ENCODE measurements around the gene PABPC3.

Gene PABPC3

DNA sequence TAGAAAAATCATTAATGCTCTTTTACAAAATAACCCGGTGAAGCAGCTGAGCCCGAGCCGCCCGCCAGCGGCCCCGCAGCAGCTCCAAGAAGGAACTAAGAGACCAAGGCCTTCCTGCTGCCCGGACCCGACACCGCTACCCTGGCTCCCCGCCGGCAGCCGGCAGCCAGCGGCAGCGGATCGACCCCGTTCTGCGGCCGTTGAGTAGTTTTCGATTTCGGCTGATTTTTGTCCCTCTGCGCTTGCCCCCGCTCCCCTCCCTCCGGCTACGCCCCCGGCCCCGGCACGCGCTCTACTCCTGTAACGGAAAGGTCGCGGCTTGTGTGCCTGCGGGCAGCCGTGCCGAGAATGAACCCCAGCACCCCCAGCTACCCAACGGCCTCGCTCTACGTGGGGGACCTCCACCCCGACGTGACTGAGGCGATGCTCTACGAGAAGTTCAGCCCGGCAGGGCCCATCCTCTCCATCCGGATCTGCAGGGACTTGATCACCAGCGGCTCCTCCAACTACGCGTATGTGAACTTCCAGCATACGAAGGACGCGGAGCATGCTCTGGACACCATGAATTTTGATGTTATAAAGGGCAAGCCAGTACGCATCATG is at the start of gene PABPC3:
TSS of gene PABPC3 (plus strand) at position 286 of the 603 bp plus-strand sequence. CDS start at position 349, 63 bp downstream.
- DNase-seq (ENCODE audit: low read depth), result no peak

- DNase-seq (ENCODE audit: low read depth), result no peak
Observed at GRCh38 chr13:25046274-25046984, 49.5 kb upstream of the PABPC3 start.

DNA sequence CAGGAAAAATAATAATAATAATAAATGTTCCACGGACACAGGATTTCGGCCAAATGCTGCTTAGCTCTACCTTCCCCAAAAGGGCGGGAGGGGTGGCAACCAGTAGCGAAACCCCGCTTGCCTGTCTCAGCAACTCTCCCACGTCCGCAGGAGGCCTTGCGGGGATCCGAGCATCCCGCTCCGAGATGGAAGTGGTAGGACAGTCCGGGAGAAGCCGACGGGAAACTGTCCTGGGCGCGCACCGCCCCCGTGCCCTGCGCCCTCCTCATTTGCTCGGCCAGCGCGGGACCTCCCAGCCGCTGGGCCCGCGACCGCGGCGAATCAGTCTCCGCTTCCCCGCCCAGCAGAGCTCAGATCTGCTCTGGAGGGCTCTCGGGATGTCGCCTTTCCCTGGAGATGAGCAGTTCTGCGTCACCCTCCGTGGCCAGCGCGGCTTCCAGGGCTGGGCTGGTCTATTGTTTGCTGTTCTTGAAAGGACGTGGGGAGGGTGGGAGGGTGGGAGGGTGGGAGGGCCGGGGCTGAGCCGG is 48.9 kb upstream of the PABPC3 start:
- no peak for DNase-seq (ENCODE audit: low read depth)

DNA sequence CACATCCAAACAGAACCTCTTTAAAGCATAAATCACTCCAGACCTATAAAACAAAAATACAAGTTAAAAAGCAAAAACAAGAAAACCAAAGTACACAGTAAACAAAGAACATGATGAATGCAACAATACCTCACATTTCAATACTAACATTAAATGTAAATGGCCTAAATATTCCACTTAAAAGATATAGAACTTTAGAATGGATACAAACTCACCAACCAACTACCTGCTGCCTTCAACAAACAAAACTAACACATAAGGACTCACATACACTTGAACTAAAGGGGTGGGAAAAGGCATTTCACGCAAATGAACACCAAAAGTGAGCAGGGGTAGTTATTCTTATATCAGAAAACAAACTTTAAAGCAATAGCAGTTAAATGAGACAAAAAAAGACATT is 44.9 kb upstream of the PABPC3 start:
- DNase-seq (ENCODE audit: low read depth), result no peak

DNA sequence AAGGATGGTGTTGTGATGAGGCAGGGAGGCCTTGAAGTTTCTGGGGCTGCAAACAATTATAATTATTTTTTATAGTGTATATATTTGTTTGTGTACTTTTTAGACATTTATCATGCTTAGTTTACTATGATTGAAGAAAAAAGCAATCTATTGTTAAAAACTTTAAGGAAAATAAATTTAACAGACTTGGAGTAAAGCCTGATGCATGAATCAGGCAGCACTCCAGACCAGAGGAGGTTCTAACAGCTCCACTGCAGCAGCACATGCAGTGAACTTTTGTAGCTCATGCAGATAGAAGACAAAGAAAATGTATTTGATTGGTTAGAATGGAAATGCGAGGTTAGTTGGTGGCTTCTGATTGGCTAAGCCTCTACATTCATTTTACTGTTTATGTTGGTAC is 36.8 kb upstream of the PABPC3 start:
- no peak for DNase-seq (ENCODE audit: low read depth)

- no peak for DNase-seq (ENCODE audit: low read depth)
Observed at GRCh38 chr13:25059958-25060357, 36.0 kb upstream of the PABPC3 start.

- no peak for DNase-seq (ENCODE audit: low read depth)
Observed at GRCh38 chr13:25062479-25062878, 33.5 kb upstream of the PABPC3 start.

DNA sequence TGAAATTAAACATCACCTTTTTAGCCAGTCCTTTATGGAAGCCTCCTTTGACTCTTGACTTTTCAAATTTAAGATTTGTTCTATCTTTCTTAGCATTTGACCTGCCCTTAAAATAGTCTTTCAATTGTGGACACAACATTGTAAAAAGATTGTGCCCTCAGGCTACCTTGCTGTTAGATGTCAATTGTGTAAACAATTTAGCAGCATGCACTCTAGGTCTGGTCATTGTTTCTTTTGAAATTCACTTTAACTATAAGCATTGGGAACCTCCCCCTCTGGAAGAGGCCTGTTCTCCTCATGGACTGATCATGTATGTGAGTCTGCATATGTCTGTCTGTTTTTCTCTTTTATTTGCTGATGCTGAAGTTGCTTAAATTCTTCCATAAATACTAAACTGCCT is 31.5 kb upstream of the PABPC3 start:
- DNase-seq (ENCODE audit: low read depth), result no peak

DNA sequence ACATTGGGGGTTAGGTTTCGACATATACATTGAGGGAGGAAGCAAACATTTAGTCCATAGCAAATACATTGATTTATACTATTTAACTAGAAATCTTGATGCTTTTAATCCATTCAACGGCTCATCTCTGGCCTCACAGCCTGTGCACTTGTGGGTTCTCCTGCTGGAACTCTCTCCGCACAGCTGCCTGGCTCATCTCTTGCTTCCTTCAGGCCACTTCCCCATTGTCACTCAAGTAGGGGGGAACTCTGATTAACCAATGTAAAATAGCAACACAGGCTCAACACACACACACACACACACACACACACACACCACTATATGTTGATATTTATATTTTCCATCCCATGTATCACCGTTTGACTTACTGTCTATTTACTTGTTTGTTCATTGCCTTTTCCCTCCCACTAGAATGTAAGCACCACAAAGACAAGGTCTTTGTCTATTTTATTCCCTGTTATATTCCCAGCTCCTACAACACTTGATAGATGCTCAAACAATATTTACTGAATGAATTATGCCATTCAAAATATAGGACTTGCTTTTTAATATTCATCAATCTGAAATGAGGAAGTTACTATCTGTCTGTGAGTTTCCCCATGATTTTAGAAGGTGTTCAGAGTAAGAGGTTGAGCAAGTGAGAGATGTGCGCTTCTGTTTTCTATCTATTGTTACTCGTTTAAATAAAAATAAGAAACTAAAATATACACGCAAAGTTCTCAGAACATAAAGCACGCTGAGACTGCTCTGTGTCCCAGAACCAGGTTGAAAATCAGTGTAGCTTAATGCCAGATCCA is 29.8 kb upstream of the PABPC3 start:
- DNase-seq (ENCODE audit: low read depth), result no peak

- DNase-seq (ENCODE audit: low read depth), result no peak
Observed at GRCh38 chr13:25067064-25067463, 28.9 kb upstream of the PABPC3 start.

GRCh38 chr13:25068810-25069209 is 27.1 kb upstream of the PABPC3 start:
- DNase-seq (ENCODE audit: low read depth), result no peak

DNA sequence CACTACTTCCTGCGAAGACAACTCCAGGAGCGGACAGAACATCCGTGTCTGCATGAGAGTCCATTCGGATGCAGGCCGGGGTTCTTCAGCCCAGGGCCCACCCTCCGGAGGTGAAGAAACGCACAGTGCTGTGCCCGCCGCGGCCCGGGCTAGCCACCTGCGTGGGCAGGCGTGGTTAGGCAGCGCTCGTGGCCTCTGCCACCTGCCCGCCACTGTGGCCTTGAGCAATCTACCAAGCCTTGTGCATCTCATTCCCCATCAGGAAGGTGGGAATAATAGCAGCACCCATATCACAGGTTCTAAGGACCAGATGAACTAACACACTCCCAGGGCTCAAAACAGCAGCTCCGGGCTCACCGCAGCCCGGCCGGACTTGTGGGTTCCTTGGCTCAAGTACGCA is 26.7 kb upstream of the PABPC3 start:
- no peak for DNase-seq (ENCODE audit: low read depth)

DNA sequence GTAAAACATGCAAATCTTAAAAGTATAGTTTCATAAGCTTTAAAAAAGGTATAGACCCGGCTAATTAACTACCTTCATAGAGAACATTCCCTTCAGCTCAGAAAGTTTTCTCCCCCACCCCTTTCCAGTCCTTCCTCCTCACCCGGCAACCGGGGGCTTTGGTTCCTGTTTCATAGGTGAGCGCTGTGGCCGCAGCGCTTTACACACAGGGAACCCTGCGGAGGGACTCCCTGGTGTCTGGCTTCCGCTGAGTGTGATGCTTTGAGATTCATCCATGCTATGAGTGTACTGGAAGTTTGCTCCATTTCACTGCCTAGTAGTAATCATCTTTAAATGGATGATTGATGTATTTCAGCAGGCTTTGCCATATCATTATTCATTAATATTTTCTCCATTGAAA is 26.0 kb upstream of the PABPC3 start:
- DNase-seq (ENCODE audit: low read depth), result no peak

DNA sequence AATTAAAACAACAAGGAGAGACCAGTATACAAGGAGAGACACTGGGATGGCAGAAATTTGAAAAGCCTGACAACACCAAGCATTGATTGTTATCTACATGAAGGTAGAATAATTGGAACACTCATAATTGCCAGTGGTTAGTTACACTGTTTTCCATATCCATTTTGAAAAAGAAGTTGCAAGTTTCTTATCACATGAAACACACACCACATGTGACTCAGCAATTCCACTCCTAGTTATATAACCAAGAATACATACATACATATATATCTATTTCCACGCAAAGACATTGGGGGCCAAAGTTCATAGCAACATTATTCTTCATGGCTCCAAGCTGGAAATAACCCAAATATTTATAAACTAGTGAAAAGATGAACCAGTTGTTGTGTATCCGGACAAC is 15.2 kb upstream of the PABPC3 start:
- no peak for DNase-seq (ENCODE audit: low read depth)

DNA sequence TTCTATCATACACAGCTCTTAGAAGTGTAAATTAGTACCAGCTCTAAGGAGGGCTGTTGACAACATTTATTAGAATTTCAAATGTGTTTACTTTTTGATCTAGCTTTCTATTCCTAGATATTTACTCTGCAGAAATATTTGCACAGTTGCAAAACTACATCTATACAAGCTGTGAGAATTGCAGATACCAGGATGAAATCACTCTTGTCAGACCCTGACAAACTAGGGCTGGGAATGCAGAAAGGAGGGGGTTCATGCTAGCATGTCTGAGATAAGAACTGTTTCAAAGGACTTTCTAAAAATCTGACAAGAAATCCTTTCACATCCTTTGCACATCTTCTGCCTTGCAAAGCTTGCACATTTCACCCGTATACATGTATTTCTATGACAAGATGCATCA is 11.8 kb upstream of the PABPC3 start:
- no peak for DNase-seq (ENCODE audit: low read depth)

- no peak for DNase-seq (ENCODE audit: low read depth)
Observed at GRCh38 chr13:25085125-25085742, 10.7 kb upstream of the PABPC3 start.

DNA sequence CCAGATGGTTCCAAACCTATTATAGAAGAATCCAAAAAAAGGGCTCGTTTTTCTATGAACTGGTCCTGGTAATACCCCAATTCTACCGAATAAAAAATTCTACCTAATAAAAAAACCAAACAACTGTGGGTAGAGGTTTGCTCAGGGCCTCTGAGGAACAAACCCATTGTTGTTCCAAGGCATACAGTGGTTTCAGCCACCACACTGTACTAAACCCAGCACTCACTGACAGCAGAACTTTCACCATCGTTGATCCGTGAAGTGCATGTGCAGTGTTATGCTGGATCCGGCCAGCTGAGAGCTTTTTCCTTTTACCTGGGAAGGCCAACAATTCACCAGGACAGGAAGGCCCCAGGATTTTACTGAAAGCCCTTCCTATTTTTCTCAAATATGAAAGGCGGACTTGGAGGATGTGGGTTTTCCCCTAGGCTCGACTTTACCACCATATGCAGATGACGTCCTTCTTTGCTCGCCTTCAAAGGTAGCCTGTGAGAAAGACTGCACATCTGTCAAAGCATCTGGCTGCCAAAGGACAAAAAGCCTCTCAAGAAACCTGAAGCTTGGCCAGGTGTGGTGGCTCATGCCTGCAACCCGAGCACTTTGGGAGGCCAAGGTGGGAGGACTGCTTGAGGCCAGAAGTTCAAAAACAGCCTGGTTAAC is 7.2 kb upstream of the PABPC3 start:
- no peak for DNase-seq (ENCODE audit: low read depth)

GRCh38 chr13:25097426-25097825 is 1.5 kb downstream of the PABPC3 start:
- DNase-seq (ENCODE audit: low read depth), result no peak

DNA sequence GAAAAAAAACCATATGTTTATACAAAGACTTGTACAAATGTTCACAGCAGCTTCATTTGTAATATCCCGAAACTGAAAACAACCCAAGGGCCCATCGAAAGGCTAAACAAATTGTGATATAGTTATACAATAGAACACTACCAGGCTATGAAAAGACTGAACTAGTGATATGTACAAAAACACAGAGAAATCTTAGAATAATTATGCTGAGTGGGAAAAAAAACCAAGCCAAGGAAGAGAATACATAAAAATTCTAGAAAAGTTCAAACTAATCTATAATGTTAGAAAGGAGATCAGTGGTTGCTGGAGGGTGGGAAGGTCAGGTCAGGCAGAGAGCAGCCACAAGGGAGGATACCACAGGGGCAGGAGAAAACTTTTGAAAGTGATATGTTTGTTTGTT is 7.8 kb downstream of the PABPC3 start:
- DNase-seq (ENCODE audit: low read depth), result no peak

- no peak for DNase-seq (ENCODE audit: low read depth)
Observed at GRCh38 chr13:25109341-25109740, 13.4 kb downstream of the PABPC3 start.

- DNase-seq (ENCODE audit: low read depth), result no peak
Observed at GRCh38 chr13:25110956-25111584, 15.1 kb downstream of the PABPC3 start.

DNA sequence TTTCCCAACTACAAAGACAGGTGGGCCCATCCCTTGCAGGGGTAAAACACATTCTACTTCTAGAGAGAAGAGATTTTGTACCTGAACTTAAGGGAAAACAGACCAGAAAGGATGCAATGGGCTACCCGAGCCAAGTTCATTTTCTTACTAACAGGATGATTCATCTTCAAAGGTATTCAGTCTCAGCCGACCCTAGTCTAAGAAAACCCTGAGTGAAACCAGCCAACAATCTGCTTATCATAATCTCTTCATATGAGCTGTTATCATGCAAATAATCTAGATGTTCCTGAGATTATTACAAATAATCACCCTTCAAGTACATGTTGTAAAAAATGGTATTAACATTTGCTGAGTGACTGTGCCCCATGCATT is 15.6 kb downstream of the PABPC3 start:
- no peak for DNase-seq (ENCODE audit: low read depth)
